LNCaP clone FGC (cell line): Measurements from ENCODE around the gene MKLN1.
"Not testable (repeated sequence)": the region's sequence is repeated elsewhere in the genome, so short reads cannot be mapped to it uniquely, and the experiment has no call there.

Experiments
- DNase-seq: peaks from one replicate; pipeline ENCODE4 v3.0.0-alpha.2; 2011; ENCODE audit warnings: low read depth
- H3K4me3 ChIP-seq: 2 replicates; pipeline ENCODE4 v1.5.1; 2011; ENCODE audit warnings: mild to moderate bottlenecking, low read depth, low read length, control low read depth
- TF ChIP-seq, protein P1 (sequence below): IDR thresholded peaks from 2 replicates; pipeline ENCODE4 v1.5.1; 2012; ENCODE audit warnings: mild to moderate bottlenecking; ENCODE audit not compliant: control insufficient read depth, insufficient read depth; ENCODE audit errors: extremely low read depth

MKLN1 gene

DNA sequence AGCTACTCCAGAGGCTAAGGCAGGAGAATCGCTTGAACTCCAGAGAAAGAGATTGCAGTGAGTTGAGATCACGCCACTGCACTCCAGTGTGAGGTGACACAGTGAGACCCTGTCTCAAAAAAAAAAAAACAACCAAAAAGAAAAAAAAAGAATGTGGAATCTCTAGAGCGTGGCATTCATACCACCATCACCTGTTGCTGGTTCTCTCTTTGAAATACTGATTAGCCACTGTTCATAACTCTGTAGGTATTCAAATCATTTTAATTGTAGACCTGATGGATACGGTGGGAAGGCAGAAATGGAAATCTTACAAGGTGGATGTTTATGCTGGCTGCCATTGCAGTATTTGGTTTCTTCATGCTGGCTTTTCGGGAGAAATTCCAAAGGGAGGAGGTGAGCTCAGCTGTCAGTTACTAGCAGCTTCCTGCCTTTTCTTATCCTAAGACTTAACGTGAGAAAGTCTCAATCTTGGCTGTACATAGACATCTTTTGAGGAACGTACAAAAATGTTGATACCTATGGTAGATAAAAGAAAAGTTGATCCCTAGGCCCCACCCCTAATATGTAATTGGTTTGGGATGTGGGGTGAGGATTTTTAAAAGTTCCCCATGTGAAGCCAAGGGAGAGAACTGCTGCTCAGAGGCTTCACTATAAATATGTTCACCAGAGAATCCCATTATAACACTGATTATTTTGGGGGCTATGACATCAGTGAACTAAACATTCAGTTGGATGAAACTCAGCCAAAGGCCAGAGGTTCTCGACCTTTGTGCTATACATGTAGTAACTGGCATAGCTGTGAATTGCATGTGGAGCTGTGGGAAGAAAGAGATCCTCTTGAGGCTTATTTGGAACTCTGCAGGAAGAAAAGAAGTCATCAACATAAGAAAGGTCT lies 26.9 kb upstream of the MKLN1 start:
- no peak for DNase-seq
- TF ChIP-seq, protein P1, sequence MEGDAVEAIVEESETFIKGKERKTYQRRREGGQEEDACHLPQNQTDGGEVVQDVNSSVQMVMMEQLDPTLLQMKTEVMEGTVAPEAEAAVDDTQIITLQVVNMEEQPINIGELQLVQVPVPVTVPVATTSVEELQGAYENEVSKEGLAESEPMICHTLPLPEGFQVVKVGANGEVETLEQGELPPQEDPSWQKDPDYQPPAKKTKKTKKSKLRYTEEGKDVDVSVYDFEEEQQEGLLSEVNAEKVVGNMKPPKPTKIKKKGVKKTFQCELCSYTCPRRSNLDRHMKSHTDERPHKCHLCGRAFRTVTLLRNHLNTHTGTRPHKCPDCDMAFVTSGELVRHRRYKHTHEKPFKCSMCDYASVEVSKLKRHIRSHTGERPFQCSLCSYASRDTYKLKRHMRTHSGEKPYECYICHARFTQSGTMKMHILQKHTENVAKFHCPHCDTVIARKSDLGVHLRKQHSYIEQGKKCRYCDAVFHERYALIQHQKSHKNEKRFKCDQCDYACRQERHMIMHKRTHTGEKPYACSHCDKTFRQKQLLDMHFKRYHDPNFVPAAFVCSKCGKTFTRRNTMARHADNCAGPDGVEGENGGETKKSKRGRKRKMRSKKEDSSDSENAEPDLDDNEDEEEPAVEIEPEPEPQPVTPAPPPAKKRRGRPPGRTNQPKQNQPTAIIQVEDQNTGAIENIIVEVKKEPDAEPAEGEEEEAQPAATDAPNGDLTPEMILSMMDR = no peak
- H3K4me3 ChIP-seq = no peak overlapping the region

DNA sequence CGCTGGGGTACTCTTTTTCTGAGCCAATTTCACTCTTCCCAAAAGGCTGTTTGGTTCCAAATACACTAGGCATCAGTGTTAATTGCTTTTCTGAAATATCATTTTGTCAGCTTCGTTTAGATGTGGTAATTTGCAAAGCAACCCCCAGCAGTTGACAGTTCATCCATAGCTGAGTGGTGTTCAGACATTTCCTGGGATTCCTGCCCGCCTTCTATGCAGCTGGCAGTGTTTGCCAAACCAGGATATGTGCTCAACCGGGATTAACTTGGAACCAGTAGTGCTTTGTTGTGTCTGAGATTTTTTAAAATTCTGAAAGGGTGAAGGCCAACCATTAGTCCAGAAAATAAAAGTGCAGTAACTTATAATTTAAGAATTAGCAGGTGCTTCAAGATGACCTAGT lies 25.2 kb upstream of the MKLN1 start:
- DNase-seq = no peak
- TF ChIP-seq, protein P1 = no peak
- no peak overlapping the region for H3K4me3 ChIP-seq

DNA sequence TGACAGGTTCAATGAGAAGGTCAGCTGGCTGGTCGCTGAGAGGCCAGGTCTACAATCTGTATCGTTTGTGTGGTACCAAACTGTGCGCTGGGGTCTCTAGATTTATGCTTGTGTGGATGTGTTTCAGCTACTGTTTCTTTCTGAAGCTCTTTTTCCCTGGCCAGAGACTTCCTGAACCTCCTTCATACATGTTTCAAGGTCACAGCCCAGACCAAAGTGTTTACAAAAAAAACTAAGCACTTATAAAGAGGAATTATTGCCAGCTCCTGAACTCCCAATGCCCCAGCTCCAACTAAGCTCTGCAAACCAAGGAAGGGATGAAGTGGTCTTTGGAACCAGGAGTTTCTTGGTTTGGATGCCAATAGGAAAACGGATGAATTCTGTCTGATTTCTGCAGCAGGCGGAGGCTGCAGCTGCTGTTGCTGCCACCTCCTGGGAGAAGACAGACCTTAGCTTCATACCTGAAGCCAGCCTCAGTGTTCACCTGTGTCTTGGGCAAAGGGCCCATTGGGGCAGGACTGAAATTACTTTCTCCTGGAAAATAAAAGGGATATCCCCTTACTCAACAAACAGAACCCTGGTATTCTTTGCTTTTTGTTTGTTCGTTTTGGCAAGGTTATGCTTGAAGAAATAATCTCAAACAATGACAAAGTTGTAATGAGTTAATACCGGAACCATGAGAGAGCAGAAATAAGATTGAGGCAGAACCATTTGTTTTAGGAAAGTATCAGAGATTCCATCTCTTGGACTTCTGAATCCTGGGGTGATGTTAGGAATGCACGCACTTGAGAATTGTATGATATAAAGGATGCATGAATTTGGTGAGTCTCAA lies 24.6 kb upstream of the MKLN1 start:
- no peak overlapping the region for H3K4me3 ChIP-seq
- DNase-seq = peak; percentile 37
- TF ChIP-seq, protein P1 = peak; percentile 64

DNA sequence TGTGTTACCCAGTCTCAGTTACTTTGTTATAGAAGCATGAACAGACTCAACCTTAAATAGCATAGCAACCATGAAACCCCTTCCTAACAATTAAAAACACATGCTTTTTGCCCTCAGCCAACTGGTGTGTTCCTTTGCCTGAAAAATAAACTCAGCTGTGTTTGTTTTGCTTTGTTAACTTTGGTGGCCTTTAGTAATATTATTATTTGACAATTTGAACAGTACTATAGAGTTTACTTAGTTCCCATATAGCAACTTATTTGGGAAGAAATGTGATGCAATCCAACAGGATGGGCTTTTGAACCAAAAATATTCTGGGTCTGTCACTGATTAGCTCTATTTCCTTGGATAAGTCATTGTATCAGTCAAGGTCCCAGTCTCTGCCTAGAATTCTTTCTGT lies 22.5 kb upstream of the MKLN1 start:
- H3K4me3 ChIP-seq = no peak overlapping the region
- TF ChIP-seq, protein P1 = no peak
- DNase-seq = peak; percentile 39

DNA sequence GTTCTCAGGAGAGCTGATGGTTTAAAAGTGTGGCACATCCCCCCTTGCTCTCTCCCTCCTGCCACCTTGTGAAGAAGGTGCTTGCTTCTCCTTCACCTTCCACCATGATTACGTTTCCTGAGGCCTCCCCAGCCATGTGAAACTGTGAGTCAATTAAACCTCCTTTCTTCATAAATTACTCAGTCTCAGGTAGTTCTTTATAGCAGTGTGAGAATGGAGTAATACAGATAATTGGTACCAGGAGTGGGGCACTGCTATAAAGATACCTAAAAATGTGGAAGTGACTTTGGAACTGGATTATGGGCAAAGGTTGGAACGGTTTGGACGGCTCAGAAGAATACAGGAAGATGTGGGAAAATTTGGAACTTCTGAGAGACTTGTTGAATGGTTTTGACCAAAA lies 21.6 kb upstream of the MKLN1 start:
- H3K4me3 ChIP-seq, DNase-seq: not testable (repeated sequence)

DNA sequence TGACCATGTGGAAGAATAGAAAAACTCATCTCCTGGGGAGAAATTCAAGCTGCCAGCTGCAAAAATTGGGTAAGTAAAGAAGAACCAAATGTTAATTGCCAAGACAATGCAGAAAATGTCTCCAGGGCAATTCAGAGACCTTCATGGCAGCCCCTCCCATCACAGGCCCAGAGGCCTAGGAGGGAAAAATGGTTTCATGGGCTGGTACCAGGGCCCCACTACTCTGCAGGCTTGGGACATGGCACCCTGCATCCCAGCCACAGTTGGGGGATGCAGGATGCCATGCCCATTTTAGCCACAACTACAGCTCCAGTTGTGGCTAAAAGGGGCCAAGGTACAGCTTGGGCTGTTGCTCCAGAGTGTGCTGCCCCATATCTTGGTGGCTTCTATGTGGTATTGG lies 20.9 kb upstream of the MKLN1 start:
- no peak overlapping the region for H3K4me3 ChIP-seq
- TF ChIP-seq, protein P1 = no peak
- DNase-seq = no peak

DNA sequence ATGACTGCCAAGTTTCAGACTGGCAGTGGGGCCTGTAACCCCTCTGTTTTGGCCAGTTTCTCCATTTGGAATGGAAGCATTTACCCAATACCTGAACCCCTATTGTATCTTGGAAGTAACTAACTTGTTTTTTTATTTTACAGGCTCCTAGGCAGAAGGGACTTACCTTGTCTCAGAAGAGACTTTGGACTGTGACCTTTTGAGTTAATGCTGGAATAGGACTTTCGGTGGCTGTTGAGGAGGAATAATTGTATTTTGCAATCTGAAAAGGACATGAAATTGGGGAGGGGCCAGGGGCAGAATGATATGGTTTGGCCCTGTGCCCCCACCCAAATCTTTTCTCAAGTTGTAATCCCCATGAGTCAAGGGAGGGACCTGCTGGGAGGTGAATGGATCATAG lies 20.0 kb upstream of the MKLN1 start:
- DNase-seq = no peak
- TF ChIP-seq, protein P1 = no peak
- no peak overlapping the region for H3K4me3 ChIP-seq
